Keratinocyte (primary cell): ENCODE data around the gene CTDSPL. TPM values are rescaled to one million over a fixed set of nuclear protein-coding genes. Genes with fewer than 3 reads are reported as not detected.

ENCODE experiments used
- DNase-seq: peaks from one replicate; pipeline ENCODE4 v3.0.0-alpha.2; 2011; ENCODE audit warnings: low read depth, missing footprints, low spot score
- FAIRE-seq: peaks from 2 replicates; lab custom pipeline; 2011; peaks lifted over from hg19 to GRCh38; lab: Jason Lieb, UNC
- H2AFZ ChIP-seq: 2 replicates; pipeline ENCODE4 v1.6.0; 2012; ENCODE audit warnings: low read length, control low read depth, inconsistent platforms; ENCODE audit not compliant: control insufficient read depth
- H3K27ac ChIP-seq: 2 replicates; pipeline ENCODE4 v1.5.1; 2011; ENCODE audit warnings: low read length; ENCODE audit not compliant: control insufficient read depth, insufficient read depth
- H3K27me3 ChIP-seq: 3 replicates; pipeline ENCODE4 v1.6.0; 2011; ENCODE audit warnings: low read length; ENCODE audit not compliant: control insufficient read depth, insufficient read depth; ENCODE audit errors: extremely low read depth
- H3K36me3 ChIP-seq, 2 experiments: 2 replicates in 1 of 2; 3 replicates in 1 of 2; pipeline ENCODE4 v1.5.1; 2011; ENCODE audit warnings: low read length in 2 of 2, mild to moderate bottlenecking in 1 of 2; ENCODE audit not compliant: control insufficient read depth in 2 of 2, insufficient read depth in 2 of 2; ENCODE audit errors: extremely low read depth in 1 of 2
- H3K4me1 ChIP-seq: 3 replicates; pipeline ENCODE4 v1.5.1; 2011; ENCODE audit warnings: low read length; ENCODE audit not compliant: control insufficient read depth, insufficient read depth; ENCODE audit errors: extremely low read depth
- H3K4me2 ChIP-seq: 3 replicates; pipeline ENCODE4 v1.6.0; 2011; ENCODE audit warnings: low read depth, low read length; ENCODE audit not compliant: control insufficient read depth, insufficient read depth; ENCODE audit errors: extremely low read depth
- H3K4me3 ChIP-seq, 3 experiments: fragments of 200-600 bp in 1 of 3; sonication (generic) in 1 of 3; 2 replicates in 2 of 3; 3 replicates in 1 of 3; pipeline ENCODE4 v1.5.1; 2011 to 2016; ENCODE audit warnings: low read length in 3 of 3, mild to moderate bottlenecking in 3 of 3, control low read depth in 2 of 3, inconsistent platforms in 1 of 3, low read depth in 1 of 3, mixed read lengths in 1 of 3, mixed run types in 1 of 3, moderate library complexity in 1 of 3; ENCODE audit not compliant: control insufficient read depth in 2 of 3, insufficient read depth in 2 of 3; ENCODE audit errors: extremely low read depth in 1 of 3
- H3K79me2 ChIP-seq: 2 replicates; pipeline ENCODE4 v1.6.0; 2012; ENCODE audit warnings: low read length; ENCODE audit not compliant: control insufficient read depth, insufficient read depth
- H3K9ac ChIP-seq: 3 replicates; pipeline ENCODE4 v1.6.0; 2011; ENCODE audit warnings: low read length; ENCODE audit not compliant: control insufficient read depth, insufficient read depth; ENCODE audit errors: extremely low read depth
- H3K9me1 ChIP-seq: 3 replicates; pipeline ENCODE4 v1.6.0; 2011; ENCODE audit warnings: low read length; ENCODE audit not compliant: control insufficient read depth, insufficient read depth; ENCODE audit errors: extremely low read depth
- H3K9me3 ChIP-seq: 2 replicates; pipeline ENCODE4 v1.5.1; 2012; ENCODE audit warnings: low read depth, low read length; ENCODE audit not compliant: control insufficient read depth
- H4K20me1 ChIP-seq: 3 replicates; pipeline ENCODE4 v1.6.0; 2011; ENCODE audit warnings: low read length; ENCODE audit not compliant: control insufficient read depth, insufficient read depth; ENCODE audit errors: extremely low read depth
- CTCF ChIP-seq, 3 experiments: IDR thresholded peaks in 1 of 3; conservative IDR thresholded peaks in 1 of 3; optimal IDR thresholded peaks in 1 of 3; 2 replicates in 2 of 3; 3 replicates in 1 of 3; pipeline versions ENCODE3 to v1.5.1; 2011; ENCODE audit warnings: low read length in 3 of 3, mild to moderate bottlenecking in 3 of 3, moderate library complexity in 2 of 3, control low read depth in 1 of 3, inconsistent platforms in 1 of 3; ENCODE audit not compliant: insufficient read depth in 2 of 3; ENCODE audit errors: extremely low read depth in 1 of 3
- EZH2 ChIP-seq: IDR thresholded peaks from one replicate; pipeline ENCODE4 v1.6.1; 2012; ENCODE audit warnings: inconsistent platforms, mild to moderate bottlenecking, low read length, moderate library complexity
- dilution Hi-C: fragments of 300-500 bp; cut with MboI; formaldehyde crosslinking; loops from one replicate; pipeline ENCODE4 v1.7.0; 2020; ENCODE audit warnings: low sequenced_read_pairs; ENCODE audit not compliant: extremely low pct_ligation_motif_present
- polyA plus RNA-seq, 5 experiments: library from polyadenylated mRNA; depleted of rRNA in 3 of 5; stranded (reverse) in 3 of 5; stranded (forward) in 1 of 5; unstranded in 1 of 5; fragments of >200 nt; gene quantifications; 1 replicate in 1 of 5; 2 replicates in 3 of 5; 3 replicates in 1 of 5; pipeline versions ENCODE4 v1.2.1 to v1.2.3, GENCODE V29; 2011 to 2012; ENCODE audit warnings: missing spikeins in 2 of 5, low read depth in 1 of 5, low replicate concordance in 1 of 5

CTDSPL gene
- polyA plus RNA-seq, 1 donor (not counting 4 experiments of a cell fraction or from before 2014, with no cell fraction given), result 83.2 TPM

- H3K79me2 ChIP-seq, result no peaks in the 10 kb centered on the region
- TF ChIP-seq EZH2, result no peak
- TF ChIP-seq CTCF (optimal IDR thresholded peaks at IDR 0.05 in 1 of 3, IDR thresholded peaks at IDR 0.05 in 1 of 3, conservative IDR thresholded peaks at IDR 0.05 in 1 of 3; ENCODE audit: extremely low read depth in 1 of 3, insufficient read depth in 2 of 3, low read length in 3 of 3), result no peak
- H4K20me1 ChIP-seq, result no peaks in the 10 kb centered on the region
- no peak overlapping the region for H3K4me3 ChIP-seq
- H3K27me3 ChIP-seq, result no peaks in the 10 kb centered on the region
- DNase-seq (no peak), FAIRE-seq (no peak)
- peaks cover 3 to 6% of the 10 kb centered on the region in 2 experiments for H3K36me3 ChIP-seq
- H3K9me3 ChIP-seq, result no peaks in the 10 kb centered on the region
- no peak overlapping the region for H3K9ac ChIP-seq
- peaks cover 10% of the 10 kb centered on the region for H3K4me1 ChIP-seq
- no peak overlapping the region for H3K27ac ChIP-seq
- H3K4me2 ChIP-seq, result no peak overlapping the region
- dilution Hi-C loops, result no loop called here
- no peak overlapping the region for H2AFZ ChIP-seq
- H3K9me1 ChIP-seq, result no peaks in the 10 kb centered on the region
Measured at GRCh38 chr3:38000242-38000916, 138.7 kb downstream of the CTDSPL start.

GRCh38 chr3:38000965-38001455 lies 139.3 kb downstream of the CTDSPL start:
- DNase-seq (no peak), FAIRE-seq (no peak)
- H3K79me2 ChIP-seq, result no peaks in the 10 kb centered on the region
- no peak overlapping the region for H2AFZ ChIP-seq
- H4K20me1 ChIP-seq, result no peaks in the 10 kb centered on the region
- H3K4me3 ChIP-seq, result no peak overlapping the region
- no peak overlapping the region for H3K9ac ChIP-seq
- dilution Hi-C loops, result no loop called here
- no peak overlapping the region for H3K4me2 ChIP-seq
- peaks cover 15% of the 10 kb centered on the region for H3K4me1 ChIP-seq
- no peaks in the 10 kb centered on the region for H3K9me1 ChIP-seq
- no peak for TF ChIP-seq CTCF (optimal IDR thresholded peaks at IDR 0.05 in 1 of 3, IDR thresholded peaks at IDR 0.05 in 1 of 3, conservative IDR thresholded peaks at IDR 0.05 in 1 of 3; ENCODE audit: extremely low read depth in 1 of 3, insufficient read depth in 2 of 3, low read length in 3 of 3)
- no peak for TF ChIP-seq EZH2
- peaks cover 3 to 6% of the 10 kb centered on the region in 2 experiments for H3K36me3 ChIP-seq
- H3K9me3 ChIP-seq, result no peaks in the 10 kb centered on the region
- H3K27ac ChIP-seq, result no peak overlapping the region
- H3K27me3 ChIP-seq, result no peaks in the 10 kb centered on the region
